ENCODE measurements around the gene ASIC3. TPM values are rescaled to one million over a fixed set of nuclear protein-coding genes. Genes with fewer than 3 reads are reported as not detected.

The ASIC3 gene
- total and polyA plus RNA-seq, 10 donors, result 1.1 to 5.0 (median 2.8) TPM

GRCh38 chr7:151061213-151062110 lies 13.1 kb downstream of the ASIC3 start:
- DNase-seq, result no peak
- H3K4me1 ChIP-seq, result peaks cover 15 to 64% (median 47%) of the 10 kb centered on the region in 6 donors
- H3K9me3 ChIP-seq, result no peaks in the 10 kb centered on the region
- no peaks in the 10 kb centered on the region for H3K27me3 ChIP-seq (replicated peaks in 1 of 7)
- 74 to 81% (median 77%) methylated on average over 25 to 33 of the region's 33 CpGs for WGBS, 5 donors
- intact Hi-C loops (cut with DNase I; ENCODE audit: low total_unique reads), result no loop called here
- H3K36me3 ChIP-seq, result peaks cover 0 to 49% (median 27%) of the 10 kb centered on the region in 6 donors
- no peak for TF ChIP-seq POLR2AphosphoS5 (IDR thresholded peaks at IDR 0.05)
- TF ChIP-seq CTCF (IDR thresholded peaks at IDR 0.05 in 8 of 11, conservative IDR thresholded peaks at IDR 0.05 in 3 of 11), result no peak
- no peak for TF ChIP-seq POLR2A (IDR thresholded peaks at IDR 0.05)
- H3K27ac ChIP-seq, result peak overlapping the region in 1 of 8 donors; percentile 94
- H3K4me3 ChIP-seq, result peak overlapping the region in 4 of 8 donors; percentile 82 to 99 (median 95)

- Histone ChIP-seq H3K4me3 (peak overlapping the region in 1 of 8 donors; percentile 2), H3K36me3 (peaks cover 0 to 55% (median 33%) of the 10 kb centered on the region in 6 donors), H3K9me3 (no peaks in the 10 kb centered on the region), H3K4me1 (peaks cover 15 to 58% (median 42%) of the 10 kb centered on the region in 6 donors), H3K27ac (no peak overlapping the region), H3K27me3 (replicated peaks in 1 of 7) (no peaks in the 10 kb centered on the region)
- DNase-seq, result no peak
- WGBS, 5 donors, result 75 to 89% (median 87%) methylated on average over 6 to 11 of the region's 11 CpGs
- intact Hi-C loops (cut with DNase I; ENCODE audit: low total_unique reads), result no loop called here
- TF ChIP-seq POLR2A (IDR thresholded peaks at IDR 0.05) (no peak), POLR2AphosphoS5 (IDR thresholded peaks at IDR 0.05) (no peak), CTCF (IDR thresholded peaks at IDR 0.05 in 8 of 11, conservative IDR thresholded peaks at IDR 0.05 in 3 of 11) (no peak)
Observed at GRCh38 chr7:151062111-151062398, 13.7 kb downstream of the ASIC3 start.

GRCh38 chr7:151062399-151063211 lies 14.3 kb downstream of the ASIC3 start:
- Histone ChIP-seq H3K27me3 (replicated peaks in 1 of 7) (no peaks in the 10 kb centered on the region), H3K36me3 (peaks cover 0 to 60% (median 38%) of the 10 kb centered on the region in 6 donors), H3K9me3 (no peaks in the 10 kb centered on the region), H3K27ac (peak overlapping the region in 1 of 8 donors; percentile 7), H3K4me3 (no peak overlapping the region), H3K4me1 (peaks cover 15 to 52% (median 37%) of the 10 kb centered on the region in 6 donors)
- TF ChIP-seq POLR2AphosphoS5 (IDR thresholded peaks at IDR 0.05) (no peak), CTCF (IDR thresholded peaks at IDR 0.05 in 8 of 11, conservative IDR thresholded peaks at IDR 0.05 in 3 of 11) (no peak), POLR2A (IDR thresholded peaks at IDR 0.05) (no peak)
- no peak for DNase-seq
- intact Hi-C loops (cut with DNase I; ENCODE audit: low total_unique reads), result no loop called here
- 81 to 88% (median 83%) methylated on average over 33 to 43 of the region's 43 CpGs for WGBS, 5 donors

GRCh38 chr7:151063212-151063561 lies 14.9 kb downstream of the ASIC3 start:
- intact Hi-C loops (cut with DNase I; ENCODE audit: low total_unique reads), result no loop called here
- Histone ChIP-seq H3K9me3 (no peaks in the 10 kb centered on the region), H3K36me3 (peaks cover 0 to 66% (median 44%) of the 10 kb centered on the region in 6 donors), H3K4me1 (peaks cover 15 to 50% (median 36%) of the 10 kb centered on the region in 6 donors), H3K27me3 (replicated peaks in 1 of 7) (no peaks in the 10 kb centered on the region), H3K4me3 (no peak overlapping the region), H3K27ac (peak overlapping the region in 1 of 8 donors; percentile 7)
- no peak for TF ChIP-seq CTCF (IDR thresholded peaks at IDR 0.05 in 8 of 11, conservative IDR thresholded peaks at IDR 0.05 in 3 of 11)
- no peak for TF ChIP-seq POLR2AphosphoS5 (IDR thresholded peaks at IDR 0.05)
- no peak for TF ChIP-seq POLR2A (IDR thresholded peaks at IDR 0.05)
- no peak for DNase-seq
- WGBS, 5 donors, result 80 to 94% (median 87%) methylated on average over 10 to 11 of the region's 11 CpGs
